K562 (cell line): ENCODE measurements around the gene SAE1. TPM values are rescaled to one million over a fixed set of nuclear protein-coding genes. Genes with fewer than 3 reads are reported as not detected.

Source experiments
- CEBPB ChIP-seq: fragments of 450-650 bp; IDR thresholded peaks from 2 replicates; pipeline ENCODE4 v1.6.1; 2016; ENCODE audit warnings: missing genetic modification characterization, missing compliant biosample characterization
- CXXC5 ChIP-seq: fragments of 250-450 bp; sonication (Bioruptor Pico); IDR thresholded peaks from 2 replicates; pipeline ENCODE4 v1.8.0; 2022; ENCODE audit warnings: inconsistent platforms, mild to moderate bottlenecking, moderate library complexity
- HMGN3 ChIP-seq: IDR thresholded peaks from 2 replicates; pipeline ENCODE4 v1.6.1; 2011; ENCODE audit warnings: borderline replicate concordance, low read depth, mild to moderate bottlenecking, mixed read lengths, low read length; ENCODE audit not compliant: insufficient read length; ENCODE audit errors: extremely low read depth
- RAD51 ChIP-seq: fragments of 450-650 bp; IDR thresholded peaks from 2 replicates; pipeline ENCODE4 v1.7.1; 2016; ENCODE audit warnings: low read depth, mild to moderate bottlenecking, borderline replicate concordance
- TBP ChIP-seq: optimal IDR thresholded peaks from 2 replicates; pipeline ENCODE3; 2011; ENCODE audit warnings: low read depth, low read length, improper control_type of control experiment
- THRAP3 ChIP-seq: fragments of 450-650 bp; IDR thresholded peaks from 2 replicates; pipeline ENCODE4 v1.6.1; 2016; ENCODE audit warnings: mild to moderate bottlenecking, inconsistent platforms, borderline replicate concordance
- VEZF1 ChIP-seq: fragments of 200-800 bp; sonication (Bioruptor generic); IDR thresholded peaks from 2 replicates; pipeline ENCODE4 v1.6.1; 2017; ENCODE audit warnings: missing genetic modification characterization, missing compliant biosample characterization
- ZNF431 ChIP-seq: sonication (generic); formaldehyde crosslinking; IDR thresholded peaks from 2 replicates; pipeline ENCODE4 v1.8.0; 2022; ENCODE audit warnings: mild to moderate bottlenecking, missing genetic modification reagents
- ZNF511 ChIP-seq: sonication (generic); formaldehyde crosslinking; IDR thresholded peaks from 2 replicates; pipeline ENCODE4 v1.8.0; 2022; ENCODE audit warnings: mild to moderate bottlenecking, missing genetic modification reagents
- polyA plus RNA-seq, 8 experiments: library from polyadenylated mRNA; depleted of rRNA in 4 of 8; stranded (reverse) in 5 of 8; unstranded in 3 of 8; fragments of >200 nt; fragmentation: Nextera tagmentation in 2 of 8; fragmentation: Illumina TruSeq in 1 of 8; extraction: Ambion mirVana in 2 of 8; extraction: Trizol in 1 of 8; gene quantifications; 2 replicates each; pipeline versions ENCODE4 v1.2.1 to v1.2.3, GENCODE V29; 2011 to 2014; ENCODE audit warnings: inconsistent platforms in 1 of 8, missing spikeins in 1 of 8
- total RNA-seq, 7 experiments: library from RNA; depleted of rRNA in 6 of 7; stranded (reverse); fragments of >200 nt in 6 of 7; fragmentation: Illumina TruSeq in 2 of 7; extraction: Trizol in 2 of 7; gene quantifications; 2 replicates each; pipeline versions ENCODE4 v1.2.1 to v1.2.3, GENCODE V29; 2011 to 2021; ENCODE audit warnings: low replicate concordance in 1 of 7
- TF ChIP-seq, protein P1 (sequence below): fragments of 200-600 bp; sonication (generic); IDR thresholded peaks from one replicate; pipeline ENCODE4 v1.6.1; 2012; ENCODE audit warnings: mild to moderate bottlenecking, low read depth, low read length, inconsistent platforms
- TF ChIP-seq, protein P2 (sequence below): fragments of 450-650 bp; conservative IDR thresholded peaks from 2 replicates; pipeline ENCODE4 v1.6.1; 2016; ENCODE audit warnings: missing genetic modification characterization, low read depth, mild to moderate bottlenecking, control low read depth, missing compliant biosample characterization

The SAE1 gene
- total and polyA plus RNA-seq, 9 of the 15 experiments (the other 6 are each of a cell fraction or from before 2014, with no cell fraction given): 82.8 to 299 (median 217) TPM

- TF ChIP-seq, protein P1, sequence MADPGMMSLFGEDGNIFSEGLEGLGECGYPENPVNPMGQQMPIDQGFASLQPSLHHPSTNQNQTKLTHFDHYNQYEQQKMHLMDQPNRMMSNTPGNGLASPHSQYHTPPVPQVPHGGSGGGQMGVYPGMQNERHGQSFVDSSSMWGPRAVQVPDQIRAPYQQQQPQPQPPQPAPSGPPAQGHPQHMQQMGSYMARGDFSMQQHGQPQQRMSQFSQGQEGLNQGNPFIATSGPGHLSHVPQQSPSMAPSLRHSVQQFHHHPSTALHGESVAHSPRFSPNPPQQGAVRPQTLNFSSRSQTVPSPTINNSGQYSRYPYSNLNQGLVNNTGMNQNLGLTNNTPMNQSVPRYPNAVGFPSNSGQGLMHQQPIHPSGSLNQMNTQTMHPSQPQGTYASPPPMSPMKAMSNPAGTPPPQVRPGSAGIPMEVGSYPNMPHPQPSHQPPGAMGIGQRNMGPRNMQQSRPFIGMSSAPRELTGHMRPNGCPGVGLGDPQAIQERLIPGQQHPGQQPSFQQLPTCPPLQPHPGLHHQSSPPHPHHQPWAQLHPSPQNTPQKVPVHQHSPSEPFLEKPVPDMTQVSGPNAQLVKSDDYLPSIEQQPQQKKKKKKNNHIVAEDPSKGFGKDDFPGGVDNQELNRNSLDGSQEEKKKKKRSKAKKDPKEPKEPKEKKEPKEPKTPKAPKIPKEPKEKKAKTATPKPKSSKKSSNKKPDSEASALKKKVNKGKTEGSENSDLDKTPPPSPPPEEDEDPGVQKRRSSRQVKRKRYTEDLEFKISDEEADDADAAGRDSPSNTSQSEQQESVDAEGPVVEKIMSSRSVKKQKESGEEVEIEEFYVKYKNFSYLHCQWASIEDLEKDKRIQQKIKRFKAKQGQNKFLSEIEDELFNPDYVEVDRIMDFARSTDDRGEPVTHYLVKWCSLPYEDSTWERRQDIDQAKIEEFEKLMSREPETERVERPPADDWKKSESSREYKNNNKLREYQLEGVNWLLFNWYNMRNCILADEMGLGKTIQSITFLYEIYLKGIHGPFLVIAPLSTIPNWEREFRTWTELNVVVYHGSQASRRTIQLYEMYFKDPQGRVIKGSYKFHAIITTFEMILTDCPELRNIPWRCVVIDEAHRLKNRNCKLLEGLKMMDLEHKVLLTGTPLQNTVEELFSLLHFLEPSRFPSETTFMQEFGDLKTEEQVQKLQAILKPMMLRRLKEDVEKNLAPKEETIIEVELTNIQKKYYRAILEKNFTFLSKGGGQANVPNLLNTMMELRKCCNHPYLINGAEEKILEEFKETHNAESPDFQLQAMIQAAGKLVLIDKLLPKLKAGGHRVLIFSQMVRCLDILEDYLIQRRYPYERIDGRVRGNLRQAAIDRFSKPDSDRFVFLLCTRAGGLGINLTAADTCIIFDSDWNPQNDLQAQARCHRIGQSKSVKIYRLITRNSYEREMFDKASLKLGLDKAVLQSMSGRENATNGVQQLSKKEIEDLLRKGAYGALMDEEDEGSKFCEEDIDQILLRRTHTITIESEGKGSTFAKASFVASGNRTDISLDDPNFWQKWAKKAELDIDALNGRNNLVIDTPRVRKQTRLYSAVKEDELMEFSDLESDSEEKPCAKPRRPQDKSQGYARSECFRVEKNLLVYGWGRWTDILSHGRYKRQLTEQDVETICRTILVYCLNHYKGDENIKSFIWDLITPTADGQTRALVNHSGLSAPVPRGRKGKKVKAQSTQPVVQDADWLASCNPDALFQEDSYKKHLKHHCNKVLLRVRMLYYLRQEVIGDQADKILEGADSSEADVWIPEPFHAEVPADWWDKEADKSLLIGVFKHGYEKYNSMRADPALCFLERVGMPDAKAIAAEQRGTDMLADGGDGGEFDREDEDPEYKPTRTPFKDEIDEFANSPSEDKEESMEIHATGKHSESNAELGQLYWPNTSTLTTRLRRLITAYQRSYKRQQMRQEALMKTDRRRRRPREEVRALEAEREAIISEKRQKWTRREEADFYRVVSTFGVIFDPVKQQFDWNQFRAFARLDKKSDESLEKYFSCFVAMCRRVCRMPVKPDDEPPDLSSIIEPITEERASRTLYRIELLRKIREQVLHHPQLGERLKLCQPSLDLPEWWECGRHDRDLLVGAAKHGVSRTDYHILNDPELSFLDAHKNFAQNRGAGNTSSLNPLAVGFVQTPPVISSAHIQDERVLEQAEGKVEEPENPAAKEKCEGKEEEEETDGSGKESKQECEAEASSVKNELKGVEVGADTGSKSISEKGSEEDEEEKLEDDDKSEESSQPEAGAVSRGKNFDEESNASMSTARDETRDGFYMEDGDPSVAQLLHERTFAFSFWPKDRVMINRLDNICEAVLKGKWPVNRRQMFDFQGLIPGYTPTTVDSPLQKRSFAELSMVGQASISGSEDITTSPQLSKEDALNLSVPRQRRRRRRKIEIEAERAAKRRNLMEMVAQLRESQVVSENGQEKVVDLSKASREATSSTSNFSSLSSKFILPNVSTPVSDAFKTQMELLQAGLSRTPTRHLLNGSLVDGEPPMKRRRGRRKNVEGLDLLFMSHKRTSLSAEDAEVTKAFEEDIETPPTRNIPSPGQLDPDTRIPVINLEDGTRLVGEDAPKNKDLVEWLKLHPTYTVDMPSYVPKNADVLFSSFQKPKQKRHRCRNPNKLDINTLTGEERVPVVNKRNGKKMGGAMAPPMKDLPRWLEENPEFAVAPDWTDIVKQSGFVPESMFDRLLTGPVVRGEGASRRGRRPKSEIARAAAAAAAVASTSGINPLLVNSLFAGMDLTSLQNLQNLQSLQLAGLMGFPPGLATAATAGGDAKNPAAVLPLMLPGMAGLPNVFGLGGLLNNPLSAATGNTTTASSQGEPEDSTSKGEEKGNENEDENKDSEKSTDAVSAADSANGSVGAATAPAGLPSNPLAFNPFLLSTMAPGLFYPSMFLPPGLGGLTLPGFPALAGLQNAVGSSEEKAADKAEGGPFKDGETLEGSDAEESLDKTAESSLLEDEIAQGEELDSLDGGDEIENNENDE: no peak
- 0 out of 2 replicates have a peak, but pooled peaks have one; percentile 38 for TF ChIP-seq ZNF431
- peak; percentile 92 for TF ChIP-seq TBP
- TF ChIP-seq, protein P2, sequence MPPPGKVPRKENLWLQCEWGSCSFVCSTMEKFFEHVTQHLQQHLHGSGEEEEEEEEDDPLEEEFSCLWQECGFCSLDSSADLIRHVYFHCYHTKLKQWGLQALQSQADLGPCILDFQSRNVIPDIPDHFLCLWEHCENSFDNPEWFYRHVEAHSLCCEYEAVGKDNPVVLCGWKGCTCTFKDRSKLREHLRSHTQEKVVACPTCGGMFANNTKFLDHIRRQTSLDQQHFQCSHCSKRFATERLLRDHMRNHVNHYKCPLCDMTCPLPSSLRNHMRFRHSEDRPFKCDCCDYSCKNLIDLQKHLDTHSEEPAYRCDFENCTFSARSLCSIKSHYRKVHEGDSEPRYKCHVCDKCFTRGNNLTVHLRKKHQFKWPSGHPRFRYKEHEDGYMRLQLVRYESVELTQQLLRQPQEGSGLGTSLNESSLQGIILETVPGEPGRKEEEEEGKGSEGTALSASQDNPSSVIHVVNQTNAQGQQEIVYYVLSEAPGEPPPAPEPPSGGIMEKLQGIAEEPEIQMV (tag): peak; percentile 67
- TF ChIP-seq THRAP3: 0 out of 2 replicates have a peak, but pooled peaks have one; percentile 37
- no peak; the same call in none of the 2 replicates for TF ChIP-seq VEZF1 (CRISPR knock-in tag)
- TF ChIP-seq CEBPB: peak; percentile 94
- TF ChIP-seq RAD51: peak; percentile 96
- TF ChIP-seq CXXC5: peak; percentile 73
- peak; percentile 22; the same call in 1 of the 2 replicates for TF ChIP-seq ZNF511 (CRISPR knock-in tag)
- TF ChIP-seq HMGN3: peak; percentile 78
Observed at GRCh38 chr19:47255879-47256692, 125.5 kb downstream of the SAE1 start, which contains the start of gene CCDC9 (continued).
